Measurements from ENCODE around the gene DLD.

DLD gene

GRCh38 chr7:107968449-107968848, 77.5 kb downstream of the DLD start:
- no peaks in the 10 kb centered on the region for H3K27me3 ChIP-seq (replicated peaks)
- H3K27ac ChIP-seq = no peak overlapping the region
- DNase-seq = no peak
- TF ChIP-seq CTCF (IDR thresholded peaks at IDR 0.05; ENCODE audit: low read depth, low read length, missing control alignments) = no peak
- H3K36me3 ChIP-seq (replicated peaks) = peaks cover 91% of the 10 kb centered on the region
- H3K4me3 ChIP-seq (ENCODE audit: low read depth, low read length) = no peak overlapping the region
- in situ Hi-C loops (cut with HindIII; ENCODE audit: low pct_ligation_motif_present, low sequenced_read_pairs) = no loop called here

- in situ Hi-C loops (cut with HindIII; ENCODE audit: low pct_ligation_motif_present, low sequenced_read_pairs) = no loop called here
- DNase-seq = no peak
- TF ChIP-seq CTCF (IDR thresholded peaks at IDR 0.05; ENCODE audit: low read depth, low read length, missing control alignments) = no peak
- Histone ChIP-seq H3K4me3 (ENCODE audit: low read depth, low read length) (no peak overlapping the region), H3K36me3 (replicated peaks) (peaks cover 86% of the 10 kb centered on the region), H3K27ac (no peak overlapping the region), H3K27me3 (replicated peaks) (no peaks in the 10 kb centered on the region)
These were observed 78.9 kb downstream of the DLD start for GRCh38 chr7:107969856-107970255.

Measured in brain microvascular endothelial cell (primary cell).